ENCODE data around the gene RHCG.

GRCh38 chr15:89429023-89429422 lies 67.4 kb downstream of the RHCG start:
- no peak for TF ChIP-seq CTCF (IDR thresholded peaks at IDR 0.05)
- TF ChIP-seq REST (IDR thresholded peaks at IDR 0.05; ENCODE audit: insufficient read depth in 1 of 2, low read depth in 2 of 2, low read length in 1 of 2): no peak
- TF ChIP-seq POLR2AphosphoS5 (IDR thresholded peaks at IDR 0.05; ENCODE audit: low read depth, low read length): no peak
- TF ChIP-seq SIN3A (IDR thresholded peaks at IDR 0.05; ENCODE audit: borderline replicate concordance, insufficient read depth, low read depth, low read length): no peak
- TF ChIP-seq TCF7L2 (IDR thresholded peaks at IDR 0.05; ENCODE audit: low read depth, low read length): no peak
